BLaER1 (cell line): ENCODE measurements around the gene GPR17.
A peak's percentile ranks its signal among the peaks of the same experiment; 100 is the strongest.

Source experiments
- H3K27ac ChIP-seq: shearing (Covaris generic); formaldehyde crosslinking; 2 replicates; pipeline ENCODE4 v1.8.1; 2022
- H3K27me3 ChIP-seq: shearing (Covaris generic); formaldehyde crosslinking; 2 replicates; pipeline ENCODE4 v1.8.1; 2022
- H3K36me3 ChIP-seq: shearing (Covaris generic); formaldehyde crosslinking; 2 replicates; pipeline ENCODE4 v1.8.1; 2022
- H3K4me1 ChIP-seq: shearing (Covaris generic); formaldehyde crosslinking; 2 replicates; pipeline ENCODE4 v1.8.1; 2022
- H3K4me2 ChIP-seq: shearing (Covaris generic); formaldehyde crosslinking; 2 replicates; pipeline ENCODE4 v1.8.1; 2022
- H3K4me3 ChIP-seq: shearing (Covaris generic); formaldehyde crosslinking; 2 replicates; pipeline ENCODE4 v1.8.1; 2022
- H3K9ac ChIP-seq: shearing (Covaris generic); formaldehyde crosslinking; 2 replicates; pipeline ENCODE4 v1.8.1; 2022
- H3K9me3 ChIP-seq: shearing (Covaris generic); formaldehyde crosslinking; 2 replicates; pipeline ENCODE4 v1.8.1; 2022
- H4K20me1 ChIP-seq: shearing (Covaris generic); formaldehyde crosslinking; 2 replicates; pipeline ENCODE4 v1.8.1; 2022
- Cebpa-rat ChIP-seq: shearing (Covaris generic); IDR thresholded peaks from 2 replicates; pipeline ENCODE4 v1.8.1; 2022

Gene GPR17

DNA sequence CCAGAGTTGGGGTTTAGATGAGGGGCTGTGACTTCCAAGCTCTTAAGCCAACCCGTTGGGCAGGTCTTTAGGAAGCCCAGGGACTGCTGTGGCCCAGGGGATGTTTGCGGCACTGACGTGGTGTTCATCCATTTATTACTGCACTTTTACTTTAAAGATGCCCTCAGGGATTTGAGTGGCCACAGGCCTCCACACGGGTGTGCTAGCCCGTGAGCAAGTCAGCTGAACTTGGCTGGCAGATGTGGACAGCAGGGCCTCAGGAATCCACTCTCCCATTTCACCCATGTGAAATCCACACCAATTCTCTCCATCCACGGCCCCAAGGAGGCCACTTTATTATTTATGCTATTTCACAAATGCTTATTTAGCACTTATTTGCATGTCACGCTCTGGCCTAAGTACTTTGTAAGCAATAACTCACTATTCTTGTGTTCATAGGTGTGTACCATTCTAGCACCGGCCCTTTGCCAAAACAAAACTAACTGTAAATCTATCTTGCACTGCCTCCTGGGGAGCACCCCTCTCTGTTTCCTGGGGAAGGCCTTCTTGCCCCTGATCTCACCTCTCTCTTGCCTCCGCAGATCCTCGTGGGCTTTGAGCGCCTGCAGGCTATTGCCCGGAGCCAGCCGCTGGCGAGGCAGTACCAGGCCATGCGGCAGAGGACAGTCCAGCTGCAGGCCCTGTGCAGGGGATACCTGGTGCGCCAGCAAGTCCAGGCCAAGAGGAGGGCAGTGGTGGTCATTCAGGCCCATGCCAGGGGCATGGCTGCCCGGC, 39.1 kb upstream of the GPR17 start:
- no peak overlapping the region for H3K9ac ChIP-seq
- H4K20me1 ChIP-seq, result no peaks in the 10 kb centered on the region
- H3K36me3 ChIP-seq, result no peaks in the 10 kb centered on the region
- no peak overlapping the region for H3K4me3 ChIP-seq
- TF ChIP-seq Cebpa-rat, result no peak
- peaks cover 70% of the 10 kb centered on the region for H3K4me1 ChIP-seq
- peaks cover 36% of the 10 kb centered on the region for H3K9me3 ChIP-seq
- peak overlapping the region; percentile 49 for H3K4me2 ChIP-seq
- no peak overlapping the region for H3K27ac ChIP-seq
- H3K27me3 ChIP-seq, result no peaks in the 10 kb centered on the region

GRCh38 chr2:127607399-127607908, 38.5 kb upstream of the GPR17 start:
- Histone ChIP-seq H3K27ac (no peak overlapping the region), H3K4me1 (peaks cover 70% of the 10 kb centered on the region), H4K20me1 (no peaks in the 10 kb centered on the region), H3K9me3 (peaks cover 36% of the 10 kb centered on the region), H3K9ac (no peak overlapping the region), H3K4me2 (peak overlapping the region; percentile 49), H3K27me3 (no peaks in the 10 kb centered on the region), H3K36me3 (no peaks in the 10 kb centered on the region), H3K4me3 (no peak overlapping the region)
- TF ChIP-seq Cebpa-rat, result no peak

DNA sequence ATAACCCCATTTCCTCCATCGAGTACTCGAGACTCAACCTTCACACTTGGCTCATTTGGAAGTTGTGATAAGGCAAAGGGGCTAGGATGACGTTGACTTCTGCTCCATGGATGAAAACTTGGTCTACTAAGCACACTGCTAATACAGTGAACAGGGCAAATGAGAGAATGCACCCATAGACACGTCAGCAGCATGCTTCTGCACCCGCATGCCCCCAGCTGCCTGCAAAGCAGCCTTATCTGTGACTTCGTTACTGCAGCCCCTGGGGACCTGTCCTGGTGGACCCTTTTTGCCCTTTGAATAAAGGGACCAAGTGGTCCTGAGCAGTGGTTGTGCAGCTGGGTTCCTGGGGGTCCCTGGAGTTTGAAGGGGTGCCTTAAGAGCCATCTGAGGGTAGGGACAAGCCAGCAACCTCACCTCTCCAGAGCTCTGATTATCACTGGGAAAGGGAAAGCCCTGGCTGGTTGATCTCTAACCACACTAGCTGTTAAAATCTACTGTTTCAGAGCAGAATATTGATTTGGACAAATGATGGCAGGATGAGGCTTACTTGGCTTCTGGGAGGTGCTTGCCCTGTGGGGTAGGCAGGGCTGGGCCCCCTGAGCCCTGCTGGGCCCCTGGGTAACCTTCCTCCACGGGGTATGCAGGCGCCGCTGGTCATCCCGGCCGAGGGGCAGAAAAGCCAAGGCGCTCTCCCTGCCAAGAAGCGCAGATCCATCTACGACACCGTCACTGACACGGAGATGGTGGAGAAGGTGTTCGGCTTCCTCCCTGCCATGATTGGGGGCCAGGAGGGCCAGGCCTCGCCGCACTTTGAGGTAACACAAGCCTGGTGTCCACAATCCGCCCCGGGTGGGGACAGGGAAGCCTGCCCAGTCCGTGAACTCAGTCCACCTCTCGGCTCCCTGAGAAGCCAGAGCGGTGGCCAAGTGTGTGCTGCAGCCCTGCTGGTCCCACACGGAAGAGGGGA, 37.6 kb upstream of the GPR17 start:
- Histone ChIP-seq H3K27ac (peak overlapping the region; percentile 35; the same call in 1 of the 2 replicates), H3K9me3 (peaks cover 36% of the 10 kb centered on the region), H3K27me3 (no peaks in the 10 kb centered on the region), H3K9ac (no peak overlapping the region), H3K36me3 (no peaks in the 10 kb centered on the region), H3K4me3 (no peak overlapping the region), H3K4me1 (peaks cover 70% of the 10 kb centered on the region), H3K4me2 (peak overlapping the region; percentile 49), H4K20me1 (no peaks in the 10 kb centered on the region)
- no peak for TF ChIP-seq Cebpa-rat

DNA sequence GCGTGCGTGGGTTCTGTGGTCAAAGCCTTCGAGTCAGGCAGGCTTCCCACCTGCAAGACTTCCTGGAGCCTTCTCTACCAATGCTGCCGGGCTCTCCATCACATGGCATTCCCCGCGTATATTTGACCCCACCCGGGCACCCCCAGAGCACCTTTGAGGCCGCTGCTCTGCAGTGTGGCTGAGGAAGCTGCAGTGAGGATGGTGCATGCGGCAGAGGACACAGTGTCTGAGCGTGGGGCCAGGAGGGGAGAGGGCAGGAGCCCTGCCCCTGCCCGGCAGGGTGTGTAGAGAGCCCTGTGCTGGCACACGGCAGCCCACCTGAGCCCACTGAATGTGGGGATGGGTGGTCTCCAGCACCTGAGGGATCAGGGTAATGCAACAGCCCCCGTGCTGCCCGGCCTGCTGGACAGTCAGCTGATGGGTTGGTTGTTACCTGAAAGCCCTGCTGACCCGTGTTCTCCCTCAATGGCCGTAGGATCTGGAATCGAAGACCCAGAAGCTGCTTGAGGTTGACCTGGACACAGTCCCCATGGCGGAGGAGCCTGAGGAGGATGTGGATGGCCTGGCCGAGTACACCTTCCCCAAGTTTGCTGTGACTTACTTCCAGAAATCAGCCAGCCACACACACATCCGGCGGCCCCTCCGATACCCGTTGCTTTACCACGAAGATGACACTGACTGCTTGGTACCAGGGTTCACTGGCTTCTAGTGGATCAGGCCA, 36.8 kb upstream of the GPR17 start:
- Histone ChIP-seq H3K9me3 (peaks cover 38% of the 10 kb centered on the region), H3K36me3 (no peaks in the 10 kb centered on the region), H3K4me3 (no peak overlapping the region), H3K4me2 (peak overlapping the region; percentile 49), H4K20me1 (no peaks in the 10 kb centered on the region), H3K4me1 (peaks cover 67% of the 10 kb centered on the region), H3K27ac (0 out of 2 replicates have a peak overlapping the region, but pooled peaks have one; percentile 35), H3K27me3 (no peaks in the 10 kb centered on the region), H3K9ac (no peak overlapping the region)
- no peak for TF ChIP-seq Cebpa-rat

DNA sequence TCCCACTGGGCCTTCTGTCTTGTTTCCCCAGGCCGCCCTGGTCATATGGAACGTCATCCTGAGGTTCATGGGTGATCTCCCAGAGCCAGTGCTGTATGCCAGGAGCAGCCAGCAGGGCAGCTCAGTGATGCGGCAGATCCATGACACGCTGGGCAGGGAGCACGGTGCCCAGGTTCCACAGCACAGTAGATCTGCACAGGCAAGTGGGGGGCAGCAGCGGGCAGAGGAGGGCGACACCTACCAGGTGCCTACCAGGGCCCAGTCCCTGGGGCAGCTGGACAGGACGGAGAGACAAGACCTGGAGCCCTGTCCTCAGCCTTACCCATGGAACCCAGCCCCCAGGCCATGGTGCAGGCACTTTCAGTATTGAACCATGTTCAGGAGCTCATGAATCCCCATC, 36.1 kb upstream of the GPR17 start:
- Histone ChIP-seq H3K27ac (no peak overlapping the region), H3K9me3 (peaks cover 40% of the 10 kb centered on the region), H3K36me3 (no peaks in the 10 kb centered on the region), H4K20me1 (no peaks in the 10 kb centered on the region), H3K4me2 (peak overlapping the region; percentile 24), H3K4me1 (peaks cover 63% of the 10 kb centered on the region), H3K4me3 (no peak overlapping the region), H3K27me3 (no peaks in the 10 kb centered on the region), H3K9ac (no peak overlapping the region)
- no peak for TF ChIP-seq Cebpa-rat

GRCh38 chr2:127610561-127610960, 35.4 kb upstream of the GPR17 start:
- Histone ChIP-seq H4K20me1 (no peaks in the 10 kb centered on the region), H3K4me3 (no peak overlapping the region), H3K4me2 (peak overlapping the region; percentile 24; the same call in 1 of the 2 replicates), H3K27me3 (no peaks in the 10 kb centered on the region), H3K4me1 (peaks cover 65% of the 10 kb centered on the region), H3K36me3 (no peaks in the 10 kb centered on the region), H3K9ac (no peak overlapping the region), H3K9me3 (peaks cover 40% of the 10 kb centered on the region), H3K27ac (no peak overlapping the region)
- no peak for TF ChIP-seq Cebpa-rat

- H4K20me1 ChIP-seq, result no peaks in the 10 kb centered on the region
- H3K9ac ChIP-seq, result no peak overlapping the region
- H3K27me3 ChIP-seq, result no peaks in the 10 kb centered on the region
- H3K9me3 ChIP-seq, result peaks cover 40% of the 10 kb centered on the region
- H3K36me3 ChIP-seq, result no peaks in the 10 kb centered on the region
- H3K4me3 ChIP-seq, result no peak overlapping the region
- peaks cover 65% of the 10 kb centered on the region for H3K4me1 ChIP-seq
- H3K27ac ChIP-seq, result no peak overlapping the region
- TF ChIP-seq Cebpa-rat, result no peak
- H3K4me2 ChIP-seq, result no peak overlapping the region
Observed at GRCh38 chr2:127611076-127611925, 34.7 kb upstream of the GPR17 start.

- H3K4me3 ChIP-seq, result no peak overlapping the region
- no peaks in the 10 kb centered on the region for H3K27me3 ChIP-seq
- peaks cover 40% of the 10 kb centered on the region for H3K9me3 ChIP-seq
- peaks cover 65% of the 10 kb centered on the region for H3K4me1 ChIP-seq
- no peak overlapping the region for H3K9ac ChIP-seq
- no peak overlapping the region for H3K4me2 ChIP-seq
- no peak overlapping the region for H3K27ac ChIP-seq
- H3K36me3 ChIP-seq, result no peaks in the 10 kb centered on the region
- no peak for TF ChIP-seq Cebpa-rat
- no peaks in the 10 kb centered on the region for H4K20me1 ChIP-seq
Observed at GRCh38 chr2:127612111-127612822, 33.7 kb upstream of the GPR17 start.
